Activated naive CD8-positive, alpha-beta T cell (primary cell): ENCODE measurements around the gene VWCE.
"Not testable (repeated sequence)": the region's sequence is repeated elsewhere in the genome, so short reads cannot be mapped to it uniquely, and the experiment has no call there.

Experiments used
- H3K27ac Mint-ChIP-seq: one replicate; pipeline ENCODE4 v1.8.0; 2021; ENCODE audit warnings: mixed read lengths
- H3K27me3 Mint-ChIP-seq: one replicate; pipeline ENCODE4 v1.8.0; 2021; ENCODE audit warnings: mixed read lengths
- H3K36me3 Mint-ChIP-seq: one replicate; pipeline ENCODE4 v1.8.0; 2021; ENCODE audit warnings: mixed read lengths
- H3K4me1 Mint-ChIP-seq: one replicate; pipeline ENCODE4 v1.8.0; 2021; ENCODE audit warnings: low read depth, mixed read lengths
- H3K4me3 Mint-ChIP-seq: one replicate; pipeline ENCODE4 v1.8.0; 2021; ENCODE audit warnings: mild to moderate bottlenecking, mixed read lengths
- H3K9me3 Mint-ChIP-seq: one replicate; pipeline ENCODE4 v1.8.0; 2021; ENCODE audit warnings: low read depth, mixed read lengths

VWCE gene

DNA sequence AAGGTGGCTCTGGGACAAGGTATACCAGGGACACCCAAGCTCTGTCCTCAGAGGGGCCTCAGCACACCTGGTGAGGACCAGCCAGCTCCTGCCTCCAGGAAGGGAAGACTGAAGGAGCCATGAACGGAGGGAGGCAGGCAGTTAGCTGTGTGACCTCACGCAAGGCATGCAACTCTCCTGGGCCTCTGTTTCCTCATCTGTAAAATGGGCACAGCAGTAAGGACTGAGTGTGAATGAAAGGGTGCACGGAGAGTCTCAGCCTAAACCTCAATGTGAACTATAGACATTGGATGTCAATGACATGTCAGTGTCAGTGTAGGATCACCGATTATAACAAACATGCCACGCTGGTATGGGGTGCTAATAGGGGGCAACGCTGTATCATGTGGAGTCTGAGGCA is 35.8 kb downstream of the VWCE start:
- Mint-ChIP-seq H3K4me3 (no peak overlapping the region), H3K27ac (no peak overlapping the region), H3K4me1 (no peaks in the 10 kb centered on the region), H3K36me3 (no peaks in the 10 kb centered on the region), H3K9me3 (no peaks in the 10 kb centered on the region), H3K27me3 (no peaks in the 10 kb centered on the region)

DNA sequence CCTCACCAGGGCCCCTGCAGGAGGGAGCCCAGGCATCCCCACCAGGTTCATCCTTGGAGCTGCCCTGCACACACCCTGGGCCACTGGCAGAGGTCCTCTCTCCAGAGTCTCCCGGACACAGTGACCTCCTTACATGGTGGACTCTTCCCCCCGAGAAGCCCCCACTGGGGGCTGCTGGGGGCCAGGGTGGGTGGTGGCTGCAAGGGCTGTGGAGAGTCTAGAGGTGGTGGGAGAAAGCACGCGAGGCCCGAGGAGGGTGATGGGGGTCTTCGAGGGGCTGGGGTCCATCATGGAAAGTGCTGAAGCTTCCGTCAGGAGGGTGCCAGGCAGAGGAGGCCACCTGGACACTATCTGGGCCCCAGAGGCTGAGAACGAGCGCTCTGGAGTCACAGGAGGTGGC is 36.6 kb downstream of the VWCE start:
- no peaks in the 10 kb centered on the region for H3K9me3 Mint-ChIP-seq
- no peaks in the 10 kb centered on the region for H3K27me3 Mint-ChIP-seq
- no peaks in the 10 kb centered on the region for H3K4me1 Mint-ChIP-seq
- H3K27ac Mint-ChIP-seq, result no peak overlapping the region
- no peak overlapping the region for H3K4me3 Mint-ChIP-seq
- H3K36me3 Mint-ChIP-seq, result no peaks in the 10 kb centered on the region

DNA sequence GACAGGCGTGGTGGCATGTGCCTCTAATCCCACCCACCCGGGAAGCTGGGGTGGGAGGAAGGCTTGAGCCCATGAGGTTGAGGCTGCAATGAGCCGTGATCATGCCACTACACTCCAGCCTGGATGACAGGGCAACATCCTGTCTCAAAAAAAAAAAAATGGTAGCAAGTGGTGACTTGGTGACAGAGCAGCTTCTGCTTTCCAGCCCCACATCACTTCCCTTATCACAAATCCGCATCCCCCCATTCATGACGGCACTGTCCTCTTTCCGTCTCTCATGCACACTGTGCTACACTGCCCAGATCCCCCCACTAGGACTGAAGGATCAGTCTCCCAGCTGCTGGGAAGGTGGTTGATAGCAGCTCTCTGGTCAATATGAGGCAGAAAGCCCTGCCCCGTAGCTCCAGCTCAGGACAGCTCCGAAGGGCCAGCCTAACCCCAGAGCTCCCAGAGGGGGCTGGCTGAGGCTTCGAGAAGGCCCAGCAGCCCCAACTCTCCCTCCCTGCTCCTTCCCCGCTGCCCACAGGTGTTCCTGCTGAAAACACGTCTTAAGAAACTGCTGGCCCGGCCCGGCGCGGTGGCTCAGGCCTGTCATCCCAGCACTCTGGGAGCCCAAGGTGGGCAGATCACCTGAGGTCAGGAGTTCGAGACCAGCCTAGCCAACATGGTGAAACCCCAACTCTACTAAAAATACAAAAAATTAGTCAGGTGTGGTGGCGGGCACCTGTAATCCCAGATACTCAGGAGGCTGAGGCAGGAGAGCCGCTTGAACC is 38.2 kb downstream of the VWCE start:
- H3K27ac Mint-ChIP-seq, result no peak overlapping the region
- no peaks in the 10 kb centered on the region for H3K27me3 Mint-ChIP-seq
- H3K9me3 Mint-ChIP-seq, result no peaks in the 10 kb centered on the region
- H3K4me1 Mint-ChIP-seq, result no peaks in the 10 kb centered on the region
- no peaks in the 10 kb centered on the region for H3K36me3 Mint-ChIP-seq
- no peak overlapping the region for H3K4me3 Mint-ChIP-seq

DNA sequence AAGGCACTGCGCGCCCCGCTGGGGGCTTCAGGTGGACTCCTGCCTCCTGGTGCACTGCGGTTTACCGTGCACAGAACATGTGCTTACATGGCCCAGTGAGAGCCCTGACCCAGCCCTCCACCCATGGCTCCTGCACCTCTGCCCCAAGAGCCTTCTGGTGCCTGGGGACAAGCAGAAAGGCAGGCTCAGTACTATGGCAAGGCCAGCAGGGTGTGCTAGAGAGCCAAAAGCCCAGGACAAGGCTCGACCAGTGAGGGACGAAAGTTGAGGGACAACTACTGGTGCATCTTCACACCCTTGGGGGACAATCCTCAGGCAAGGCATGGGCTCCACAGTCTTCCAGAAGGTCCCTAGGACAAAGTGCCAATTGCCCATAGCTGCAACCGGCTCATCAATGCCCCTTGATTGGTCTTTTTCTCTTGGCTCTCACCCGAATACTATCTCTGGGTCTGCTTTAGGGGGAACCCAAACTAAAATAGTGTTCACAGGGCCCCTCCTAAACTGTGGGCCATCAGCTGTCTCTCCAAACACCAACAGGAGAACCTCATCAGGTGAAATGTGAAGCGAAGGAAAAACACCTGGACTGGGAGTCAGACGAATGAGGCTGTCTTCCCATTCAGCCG is 40.6 kb downstream of the VWCE start:
- no peaks in the 10 kb centered on the region for H3K27me3 Mint-ChIP-seq
- no peaks in the 10 kb centered on the region for H3K36me3 Mint-ChIP-seq
- no peak overlapping the region for H3K4me3 Mint-ChIP-seq
- no peaks in the 10 kb centered on the region for H3K4me1 Mint-ChIP-seq
- no peak overlapping the region for H3K27ac Mint-ChIP-seq
- no peaks in the 10 kb centered on the region for H3K9me3 Mint-ChIP-seq

DNA sequence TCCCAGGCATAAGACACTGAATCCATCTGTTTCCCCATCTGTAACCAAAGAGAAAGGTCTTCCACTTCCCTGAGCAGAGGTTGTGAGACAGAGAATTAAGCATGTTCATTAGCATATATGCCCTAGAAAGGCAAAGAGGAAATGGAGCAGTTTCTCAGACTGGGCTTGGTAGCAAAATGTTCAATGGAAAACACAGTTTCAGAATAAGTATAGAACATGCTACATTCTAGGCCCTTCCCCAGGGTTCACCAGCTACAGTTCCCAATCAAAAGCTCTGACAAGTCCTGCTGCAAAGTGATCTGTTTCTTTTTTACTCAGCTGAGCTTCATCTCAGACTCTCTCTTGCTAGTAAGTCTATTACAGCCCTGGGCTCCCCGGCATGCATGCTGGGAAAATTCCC is 42.8 kb downstream of the VWCE start:
- H3K4me1 Mint-ChIP-seq, H3K27me3 Mint-ChIP-seq, H3K36me3 Mint-ChIP-seq, H3K4me3 Mint-ChIP-seq, H3K27ac Mint-ChIP-seq, H3K9me3 Mint-ChIP-seq: not testable (repeated sequence)

DNA sequence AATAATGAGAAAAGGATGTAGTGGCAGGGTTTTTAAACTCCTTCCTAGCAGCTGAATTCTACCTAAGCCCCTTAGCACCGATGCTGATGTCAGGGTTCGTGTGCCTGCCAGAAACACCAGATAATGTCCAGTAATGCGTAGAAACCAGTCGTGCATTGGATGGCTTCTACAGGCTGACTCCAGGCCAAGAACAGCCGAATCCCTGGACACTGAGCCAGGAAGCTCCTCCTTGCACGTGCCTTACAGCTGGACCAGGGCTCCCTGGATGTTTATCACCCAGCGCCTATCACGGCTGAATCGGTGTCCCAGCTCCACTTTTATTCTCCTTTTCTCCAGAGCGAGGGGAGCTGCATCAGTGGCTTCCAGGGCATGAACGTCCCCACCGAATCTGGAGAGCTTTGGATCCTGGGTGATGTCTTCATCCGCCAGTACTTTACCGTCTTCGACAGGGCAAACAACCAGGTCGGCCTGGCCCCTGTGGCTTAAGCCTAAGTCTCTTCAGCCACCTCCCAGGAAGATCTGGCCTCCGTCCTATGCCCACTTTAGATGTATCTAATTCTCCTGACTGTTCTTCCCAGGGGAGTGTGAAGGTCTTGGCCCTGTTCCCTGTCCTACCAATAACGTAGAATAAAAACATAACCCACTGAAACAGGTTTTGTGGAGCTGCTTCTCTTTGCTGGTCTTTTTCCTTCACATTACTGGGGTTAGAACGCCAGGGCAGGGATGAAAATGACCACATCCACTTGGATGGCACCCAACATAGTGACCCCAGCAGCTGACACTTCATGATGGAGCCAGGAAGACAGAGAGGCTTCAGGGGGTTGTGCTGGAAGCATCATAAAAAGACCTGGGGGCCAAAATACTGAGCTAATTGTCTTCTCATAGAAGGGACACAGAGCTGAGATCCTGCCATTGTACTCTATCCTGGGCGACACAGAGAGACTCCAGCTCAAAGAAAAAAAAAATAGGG is 44.0 kb downstream of the VWCE start:
- H3K27me3 Mint-ChIP-seq, H3K36me3 Mint-ChIP-seq, H3K4me1 Mint-ChIP-seq, H3K9me3 Mint-ChIP-seq, H3K27ac Mint-ChIP-seq, H3K4me3 Mint-ChIP-seq: not testable (repeated sequence)

DNA sequence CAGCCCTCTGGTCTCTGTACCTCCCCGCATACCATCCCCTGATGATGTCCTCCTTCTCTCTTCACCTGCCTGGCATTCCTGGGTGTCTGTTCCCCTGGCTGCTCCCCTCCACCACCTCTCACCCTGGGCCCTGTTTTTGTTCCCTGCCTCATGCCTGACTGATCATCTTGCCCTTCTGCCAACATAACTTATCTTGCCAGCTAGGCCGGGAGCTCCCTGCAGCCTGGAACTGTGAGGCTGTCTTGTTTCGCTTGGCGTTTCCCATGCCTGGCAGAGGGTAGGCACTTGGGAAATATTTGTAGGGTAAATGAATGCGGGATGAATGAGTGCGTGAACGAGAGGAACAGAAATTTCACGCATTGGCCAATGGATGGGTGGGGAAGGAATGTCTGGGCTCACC is 45.9 kb downstream of the VWCE start:
- not testable (repeated sequence) for H3K9me3 Mint-ChIP-seq, H3K27me3 Mint-ChIP-seq, H3K36me3 Mint-ChIP-seq, H3K27ac Mint-ChIP-seq, H3K4me1 Mint-ChIP-seq, H3K4me3 Mint-ChIP-seq

DNA sequence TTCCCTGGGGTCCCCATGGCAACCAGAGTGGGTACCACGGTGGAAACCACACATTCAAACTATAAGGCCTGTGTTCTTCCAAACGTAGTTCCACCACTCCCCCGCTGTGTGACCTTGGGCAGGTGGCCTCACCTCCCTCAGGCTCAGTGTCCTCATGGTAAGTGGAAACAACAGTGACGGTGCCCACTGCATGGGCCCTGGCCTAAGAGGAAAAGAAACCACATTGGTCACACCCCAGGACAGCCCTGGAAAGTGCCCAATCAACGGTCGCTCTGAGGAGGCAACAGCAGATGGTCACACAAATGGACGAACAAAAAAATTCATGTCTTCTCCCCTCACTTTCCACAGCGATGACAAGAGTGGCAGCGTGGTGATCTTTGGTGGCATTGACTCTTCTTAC is 47.0 kb downstream of the VWCE start:
- not testable (repeated sequence) for H3K4me3 Mint-ChIP-seq, H3K36me3 Mint-ChIP-seq, H3K9me3 Mint-ChIP-seq, H3K4me1 Mint-ChIP-seq, H3K27ac Mint-ChIP-seq, H3K27me3 Mint-ChIP-seq

DNA sequence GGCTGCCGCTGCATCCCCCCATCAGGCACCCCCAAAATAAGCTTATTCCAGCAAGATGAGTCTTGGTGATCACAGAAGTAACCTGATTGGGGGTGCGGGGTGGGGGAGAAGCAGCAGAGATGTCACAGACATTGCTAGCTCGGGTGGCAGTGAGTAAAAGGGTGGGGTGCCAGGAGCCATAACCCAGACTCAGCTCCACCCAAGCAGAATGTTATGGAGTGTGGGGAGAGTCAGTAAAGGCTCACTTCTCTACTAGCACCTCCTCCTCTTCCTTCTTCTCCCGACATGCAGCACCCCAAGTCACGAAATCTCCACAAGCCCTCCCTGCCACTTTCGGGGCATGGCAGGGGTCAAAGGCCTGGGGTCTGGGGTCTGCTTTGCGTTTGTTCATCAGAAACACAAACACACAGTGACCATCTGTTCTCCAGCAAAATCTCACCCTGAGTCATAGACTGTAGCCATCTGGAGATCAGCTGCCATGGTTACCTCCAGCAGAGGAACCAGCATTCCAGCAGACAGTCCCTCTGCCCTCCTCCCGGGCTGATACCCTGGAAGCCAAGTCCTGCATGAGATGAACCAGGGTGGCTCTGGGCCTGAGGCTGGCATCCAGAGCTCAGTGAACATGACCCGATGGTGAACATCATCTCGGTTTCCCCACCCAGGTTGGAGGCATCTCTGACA is 49.7 kb downstream of the VWCE start:
- H3K27ac Mint-ChIP-seq, H3K4me1 Mint-ChIP-seq, H3K27me3 Mint-ChIP-seq: not testable (repeated sequence)

DNA sequence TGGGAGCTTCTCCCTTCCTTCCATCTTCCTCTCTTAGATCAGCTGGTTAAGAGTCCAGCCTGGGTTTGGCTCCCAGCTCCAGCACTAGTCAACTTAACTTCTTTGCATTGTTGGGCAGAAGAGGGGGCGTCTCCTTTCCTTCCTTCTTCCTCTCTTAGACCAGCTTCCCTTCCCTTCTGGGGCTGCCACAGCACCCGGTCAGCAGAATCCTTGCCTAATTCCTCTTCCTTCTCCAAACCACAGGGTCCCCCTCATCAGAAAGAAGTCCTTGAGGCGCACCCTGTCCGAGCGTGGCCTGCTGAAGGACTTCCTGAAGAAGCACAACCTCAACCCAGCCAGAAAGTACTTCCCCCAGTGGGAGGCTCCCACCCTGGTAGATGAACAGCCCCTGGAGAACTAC is 53.6 kb downstream of the VWCE start:
- H3K9me3 Mint-ChIP-seq, H3K27me3 Mint-ChIP-seq, H3K4me3 Mint-ChIP-seq, H3K36me3 Mint-ChIP-seq, H3K27ac Mint-ChIP-seq, H3K4me1 Mint-ChIP-seq: not testable (repeated sequence)

More for the DNA sequence above, 49.7 kb downstream of the VWCE start:
- not testable (repeated sequence) for H3K4me3 Mint-ChIP-seq, H3K36me3 Mint-ChIP-seq, H3K9me3 Mint-ChIP-seq

DNA sequence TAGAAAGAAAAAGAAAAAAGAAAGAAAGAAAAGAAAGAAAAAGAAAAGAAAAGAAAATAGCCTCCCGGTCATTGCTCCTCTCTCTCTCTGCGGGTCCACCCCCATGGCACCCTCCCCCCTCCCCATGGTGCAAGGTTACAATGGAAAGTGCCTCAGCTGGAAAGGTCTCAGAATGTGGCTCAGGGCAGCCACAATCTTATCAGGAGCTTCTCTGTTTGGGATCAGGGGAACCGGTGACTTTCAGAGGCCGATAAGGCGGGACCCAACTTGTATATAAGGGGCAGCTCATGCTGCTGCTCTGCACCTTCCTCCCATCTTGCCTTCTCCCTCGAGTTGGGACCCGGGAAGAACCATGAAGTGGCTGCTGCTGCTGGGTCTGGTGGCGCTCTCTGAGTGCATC is 54.2 kb downstream of the VWCE start, which contains the start of gene PGA5:
Gene PGA5, plus strand, starts transcription at position 301 of the 400 bp plus-strand sequence. Its CDS starts 52 bp downstream, at position 353.
- not testable (repeated sequence) for H3K27ac Mint-ChIP-seq

DNA sequence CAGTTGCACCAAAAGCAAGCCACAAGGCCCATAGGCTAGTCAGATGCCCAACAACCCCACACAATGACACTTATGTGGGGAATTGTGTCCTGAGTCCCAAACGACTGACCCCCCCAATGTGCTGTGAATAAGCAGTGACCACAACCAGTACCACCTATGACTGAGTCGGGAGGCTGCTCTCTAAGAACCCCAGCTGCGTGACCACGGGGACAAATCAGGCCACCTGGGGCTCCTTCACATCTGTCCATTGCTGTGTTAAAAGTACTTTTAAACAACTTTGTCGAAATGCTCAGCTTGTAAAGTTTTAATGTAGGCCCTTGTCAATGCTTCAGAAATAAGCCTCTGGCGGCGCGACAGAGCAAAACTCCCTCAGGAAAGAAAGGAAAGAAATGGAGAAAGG is 54.8 kb downstream of the VWCE start:
- not testable (repeated sequence) for H3K4me1 Mint-ChIP-seq, H3K4me3 Mint-ChIP-seq, H3K9me3 Mint-ChIP-seq, H3K27me3 Mint-ChIP-seq, H3K27ac Mint-ChIP-seq, H3K36me3 Mint-ChIP-seq

More for the DNA sequence above, 54.2 kb downstream of the VWCE start, which contains the start of gene PGA5:
- not testable (repeated sequence) for H3K9me3 Mint-ChIP-seq, H3K4me3 Mint-ChIP-seq, H3K27me3 Mint-ChIP-seq, H3K4me1 Mint-ChIP-seq, H3K36me3 Mint-ChIP-seq

DNA sequence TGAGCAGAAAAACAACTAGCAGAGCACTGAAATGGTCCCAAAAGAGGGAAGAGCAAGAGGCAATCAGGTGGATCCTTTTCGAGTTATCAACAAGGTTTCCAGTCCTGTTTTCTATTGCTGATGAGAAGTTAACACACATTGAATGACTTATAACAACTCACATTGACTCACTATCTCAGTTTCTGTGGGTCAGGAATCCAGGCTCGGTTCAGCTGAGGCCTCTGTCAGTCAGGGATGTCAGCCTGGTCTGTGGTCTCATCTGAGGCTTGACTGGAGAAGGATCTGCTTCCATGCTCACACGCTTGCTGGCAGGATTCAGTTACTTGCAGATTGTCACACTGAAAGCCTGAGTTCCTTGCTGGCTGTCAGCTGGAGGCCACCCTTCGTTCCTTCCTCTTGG is 58.0 kb downstream of the VWCE start:
- H3K27ac Mint-ChIP-seq, H3K4me3 Mint-ChIP-seq, H3K4me1 Mint-ChIP-seq, H3K27me3 Mint-ChIP-seq, H3K9me3 Mint-ChIP-seq, H3K36me3 Mint-ChIP-seq: not testable (repeated sequence)

DNA sequence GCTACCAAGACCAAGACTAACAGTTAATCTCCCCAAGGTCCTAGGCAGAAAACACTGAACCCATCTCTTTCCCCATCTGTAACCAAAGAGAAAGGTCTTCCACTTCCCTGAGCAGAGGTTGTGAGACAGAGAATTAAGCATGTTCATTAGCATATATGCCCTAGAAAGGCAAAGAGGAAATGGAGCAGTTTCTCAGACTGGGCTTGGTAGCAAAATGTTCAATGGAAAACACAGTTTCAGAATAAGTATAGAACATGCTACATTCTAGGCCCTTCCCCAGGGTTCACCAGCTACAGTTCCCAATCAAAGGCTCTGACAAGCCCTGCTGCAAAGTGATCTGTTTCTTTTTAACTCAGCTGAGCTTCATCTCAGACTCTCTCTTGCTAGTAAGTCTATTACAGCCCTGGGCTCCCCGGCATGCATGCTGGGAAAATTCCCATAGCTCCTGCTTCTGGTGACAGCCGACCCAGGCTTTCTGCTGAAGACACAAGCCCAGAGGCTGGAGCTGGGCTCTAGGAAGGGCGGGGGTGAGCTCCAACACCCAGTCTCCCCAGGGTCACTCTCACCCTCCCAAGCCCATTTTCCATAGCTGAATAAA is 62.5 kb downstream of the VWCE start:
- not testable (repeated sequence) for H3K4me3 Mint-ChIP-seq, H3K27ac Mint-ChIP-seq, H3K4me1 Mint-ChIP-seq, H3K27me3 Mint-ChIP-seq, H3K9me3 Mint-ChIP-seq, H3K36me3 Mint-ChIP-seq

DNA sequence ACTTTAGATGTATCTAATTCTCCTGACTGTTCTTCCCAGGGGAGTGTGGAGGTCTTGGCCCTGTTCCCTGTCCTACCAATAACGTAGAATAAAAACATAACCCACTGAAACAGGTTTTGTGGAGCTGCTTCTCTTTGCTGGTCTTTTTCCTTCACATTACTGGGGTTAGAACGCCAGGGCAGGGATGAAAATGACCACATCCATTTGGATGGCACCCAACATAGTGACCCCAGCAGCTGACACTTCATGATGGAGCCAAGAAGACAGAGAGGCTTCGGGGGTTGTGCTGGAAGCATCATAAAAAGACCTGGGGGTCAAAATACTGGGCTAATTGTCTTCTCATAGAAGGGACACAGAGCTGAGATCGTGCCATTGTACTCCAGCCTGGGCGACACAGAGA is 63.5 kb downstream of the VWCE start:
- not testable (repeated sequence) for H3K36me3 Mint-ChIP-seq, H3K9me3 Mint-ChIP-seq, H3K4me1 Mint-ChIP-seq, H3K27me3 Mint-ChIP-seq, H3K27ac Mint-ChIP-seq, H3K4me3 Mint-ChIP-seq
